HUDEP-2 (cell line): ENCODE data around the gene MIPEP.
"Not testable (repeated sequence)": the region's sequence is repeated elsewhere in the genome, so short reads cannot be mapped to it uniquely, and the experiment has no call there.

Experiments
- DNase-seq, 76 experiments: peaks; one replicate each; lab custom pipeline; 2025; ENCODE audit not compliant: unreplicated experiment in 76 of 76; lab: John Stamatoyannopoulos, UW

Gene MIPEP

GRCh38 chr13:23751195-23751594, 138.0 kb downstream of the MIPEP start:
- DNase-seq, result no peak

- no peak for DNase-seq
Measured at GRCh38 chr13:23750383-23751121, 138.6 kb downstream of the MIPEP start.

- no peak for DNase-seq
Measured at GRCh38 chr13:23749288-23749873, 139.8 kb downstream of the MIPEP start.

- DNase-seq, result no peak
Measured at GRCh38 chr13:23748109-23748990, 140.8 kb downstream of the MIPEP start.

- DNase-seq, result not testable (repeated sequence)
Measured at GRCh38 chr13:23746141-23746540, 143.1 kb downstream of the MIPEP start.

GRCh38 chr13:23744315-23744714, 144.9 kb downstream of the MIPEP start:
- DNase-seq, result no peak

GRCh38 chr13:23743278-23744076, 145.7 kb downstream of the MIPEP start:
- no peak for DNase-seq

- DNase-seq, result peak in 8 of 76 experiments; percentile 1 to 11 (median 6)
Measured at GRCh38 chr13:23741879-23742510, 147.2 kb downstream of the MIPEP start.

GRCh38 chr13:23740002-23740401, 149.2 kb downstream of the MIPEP start:
- DNase-seq, result no peak

- DNase-seq, result no peak
Measured at GRCh38 chr13:23739596-23739995, 149.6 kb downstream of the MIPEP start.

GRCh38 chr13:23736541-23736940, 152.7 kb downstream of the MIPEP start:
- no peak for DNase-seq

GRCh38 chr13:23735329-23735728, 153.9 kb downstream of the MIPEP start:
- no peak for DNase-seq

- DNase-seq, result no peak
Measured at GRCh38 chr13:23731709-23732108, 157.5 kb downstream of the MIPEP start.

- no peak for DNase-seq
Measured at GRCh38 chr13:23730251-23730650, 158.9 kb downstream of the MIPEP start.

- no peak for DNase-seq
Measured at GRCh38 chr13:23729531-23729930, 159.7 kb downstream of the MIPEP start.

GRCh38 chr13:23728807-23729206, 160.4 kb downstream of the MIPEP start:
- no peak for DNase-seq

- no peak for DNase-seq
Measured at GRCh38 chr13:23725922-23726321, 163.3 kb downstream of the MIPEP start.

GRCh38 chr13:23724196-23724970, 164.8 kb downstream of the MIPEP start:
- DNase-seq, result no peak

GRCh38 chr13:23723471-23723870, 165.7 kb downstream of the MIPEP start:
- no peak for DNase-seq
